ENCODE data around the gene SV2C. TPM values are rescaled to one million over a fixed set of nuclear protein-coding genes. Genes with fewer than 3 reads are reported as not detected.

SV2C gene
- total and polyA plus RNA-seq, 4 donors, result under 0.01 to 0.04 (median 0.03) TPM; not detected in 1

GRCh38 chr5:76331126-76331525 is 247.9 kb downstream of the SV2C start:
- H3K9ac ChIP-seq (ENCODE audit: low read depth in 1 of 2, low read length in 2 of 2), result no peak overlapping the region
- no peaks in the 10 kb centered on the region for H3K9me3 ChIP-seq (ENCODE audit: control insufficient read depth in 4 of 4, low read length in 3 of 4)
- DNase-seq (ENCODE audit: low spot score), result no peak
- WGBS, result 78% methylated on average over 4 of the region's 4 CpGs
- no peaks in the 10 kb centered on the region for H3K27me3 ChIP-seq (ENCODE audit: control insufficient read depth in 4 of 4, insufficient read depth in 4 of 4, low read length in 3 of 4)
- H3K4me3 ChIP-seq (ENCODE audit: low read depth in 1 of 3, low read length in 3 of 3), result no peak overlapping the region
- no peaks in the 10 kb centered on the region for H3K36me3 ChIP-seq (ENCODE audit: control insufficient read depth in 4 of 4, insufficient read depth in 3 of 4, low read depth in 1 of 4, low read length in 3 of 4)
- TF ChIP-seq FOXA2 (IDR thresholded peaks at IDR 0.05) (no peak), GABPA (IDR thresholded peaks at IDR 0.05 in 1 of 2, conservative IDR thresholded peaks at IDR 0.05 in 1 of 2) (no peak), RAD21 (IDR thresholded peaks at IDR 0.05) (no peak), YY1 (IDR thresholded peaks at IDR 0.05) (no peak), RXRA (IDR thresholded peaks at IDR 0.05) (no peak), NR2F2 (IDR thresholded peaks at IDR 0.05) (no peak), SP1 (IDR thresholded peaks at IDR 0.05) (no peak), TAF1 (conservative IDR thresholded peaks at IDR 0.05) (no peak), HNF4G (IDR thresholded peaks at IDR 0.05) (no peak)
- H3K4me1 ChIP-seq (ENCODE audit: control insufficient read depth in 4 of 4, insufficient read depth in 4 of 4, low read length in 3 of 4), result peaks cover 0 to 5% (median 3%) of the 10 kb centered on the region in 4 donors
- H3K27ac ChIP-seq (ENCODE audit: low read depth in 1 of 2, low read length in 2 of 2), result no peak overlapping the region

GRCh38 chr5:76332102-76332501 is 248.9 kb downstream of the SV2C start:
- 48% methylated on average over 4 of the region's 4 CpGs for WGBS
- DNase-seq (ENCODE audit: low spot score), result no peak
- no peak overlapping the region for H3K27ac ChIP-seq (ENCODE audit: low read depth in 1 of 2, low read length in 2 of 2)

GRCh38 chr5:76332611-76333205 is 249.5 kb downstream of the SV2C start:
- H3K4me3 ChIP-seq (ENCODE audit: low read depth in 1 of 3, low read length in 3 of 3), result no peak overlapping the region
- 91% methylated on average over 2 of the region's 2 CpGs for WGBS
- H3K36me3 ChIP-seq (ENCODE audit: control insufficient read depth in 4 of 4, insufficient read depth in 3 of 4, low read depth in 1 of 4, low read length in 3 of 4), result no peaks in the 10 kb centered on the region
- H3K9ac ChIP-seq (ENCODE audit: low read depth in 1 of 2, low read length in 2 of 2), result no peak overlapping the region
- DNase-seq (ENCODE audit: low spot score), result no peak
- peaks cover 0 to 5% (median 3%) of the 10 kb centered on the region in 4 donors for H3K4me1 ChIP-seq (ENCODE audit: control insufficient read depth in 4 of 4, insufficient read depth in 4 of 4, low read length in 3 of 4)
- TF ChIP-seq RAD21 (IDR thresholded peaks at IDR 0.05) (no peak), ZBTB33 (IDR thresholded peaks at IDR 0.05) (no peak), NR2F2 (IDR thresholded peaks at IDR 0.05) (no peak), HNF4A (conservative IDR thresholded peaks at IDR 0.05) (no peak), FOXA1 (IDR thresholded peaks at IDR 0.05) (no peak), JUND (IDR thresholded peaks at IDR 0.05) (no peak), FOXA2 (IDR thresholded peaks at IDR 0.05) (no peak), YY1 (IDR thresholded peaks at IDR 0.05) (no peak), MAX (IDR thresholded peaks at IDR 0.05) (no peak), HNF4G (IDR thresholded peaks at IDR 0.05) (no peak), SP1 (IDR thresholded peaks at IDR 0.05) (no peak), TAF1 (conservative IDR thresholded peaks at IDR 0.05) (no peak), EGR1 (IDR thresholded peaks at IDR 0.05; ENCODE audit: low read depth in 2 of 2) (no peak), ATF3 (IDR thresholded peaks at IDR 0.05) (no peak), CTCF (IDR thresholded peaks at IDR 0.05; ENCODE audit: low read depth, low read length, missing input control) (no peak), GABPA (IDR thresholded peaks at IDR 0.05 in 1 of 2, conservative IDR thresholded peaks at IDR 0.05 in 1 of 2) (no peak), RXRA (IDR thresholded peaks at IDR 0.05) (no peak)
- H3K27ac ChIP-seq (ENCODE audit: low read depth in 1 of 2, low read length in 2 of 2), result no peak overlapping the region
- H3K27me3 ChIP-seq (ENCODE audit: control insufficient read depth in 4 of 4, insufficient read depth in 4 of 4, low read length in 3 of 4), result no peaks in the 10 kb centered on the region
- H3K9me3 ChIP-seq (ENCODE audit: control insufficient read depth in 4 of 4, low read length in 3 of 4), result no peaks in the 10 kb centered on the region

More at GRCh38 chr5:76332102-76332501, 248.9 kb downstream of the SV2C start:
- Histone ChIP-seq H3K9me3 (ENCODE audit: control insufficient read depth in 4 of 4, low read length in 3 of 4) (no peaks in the 10 kb centered on the region), H3K9ac (ENCODE audit: low read depth in 1 of 2, low read length in 2 of 2) (no peak overlapping the region), H3K4me1 (ENCODE audit: control insufficient read depth in 4 of 4, insufficient read depth in 4 of 4, low read length in 3 of 4) (peaks cover 0 to 5% (median 3%) of the 10 kb centered on the region in 4 donors), H3K36me3 (ENCODE audit: control insufficient read depth in 4 of 4, insufficient read depth in 3 of 4, low read depth in 1 of 4, low read length in 3 of 4) (no peaks in the 10 kb centered on the region), H3K4me3 (ENCODE audit: low read depth in 1 of 3, low read length in 3 of 3) (no peak overlapping the region), H3K27me3 (ENCODE audit: control insufficient read depth in 4 of 4, insufficient read depth in 4 of 4, low read length in 3 of 4) (no peaks in the 10 kb centered on the region)
- TF ChIP-seq SP1 (IDR thresholded peaks at IDR 0.05) (peak; percentile 72), FOXA2 (IDR thresholded peaks at IDR 0.05) (no peak), FOXA1 (IDR thresholded peaks at IDR 0.05) (no peak), MAX (IDR thresholded peaks at IDR 0.05) (no peak), RAD21 (IDR thresholded peaks at IDR 0.05) (peak; percentile 22 to 56), YY1 (IDR thresholded peaks at IDR 0.05) (no peak), HNF4A (conservative IDR thresholded peaks at IDR 0.05) (peak; percentile 87 to 91), EGR1 (IDR thresholded peaks at IDR 0.05; ENCODE audit: low read depth in 2 of 2) (no peak), GABPA (IDR thresholded peaks at IDR 0.05 in 1 of 2, conservative IDR thresholded peaks at IDR 0.05 in 1 of 2) (no peak), JUND (IDR thresholded peaks at IDR 0.05) (no peak), RXRA (IDR thresholded peaks at IDR 0.05) (no peak), NR2F2 (IDR thresholded peaks at IDR 0.05) (no peak), HNF4G (IDR thresholded peaks at IDR 0.05) (peak; percentile 55)

Measured in liver (tissue), 9 donors.